ENCODE data around the gene UCP3. TPM values are rescaled to one million over a fixed set of nuclear protein-coding genes. Genes with fewer than 3 reads are reported as not detected.

UCP3 gene
- total and polyA plus RNA-seq, 9 donors: 0.70 to 2.2 (median 1.1) TPM

- TF ChIP-seq POLR2A (IDR thresholded peaks at IDR 0.05) (no peak), EP300 (IDR thresholded peaks at IDR 0.05) (no peak)
- Histone ChIP-seq H3K27ac (no peak overlapping the region), H3K9me3 (no peaks in the 10 kb centered on the region), H3K4me1 (ENCODE audit: insufficient read depth) (no peaks in the 10 kb centered on the region), H3K36me3 (no peaks in the 10 kb centered on the region), H3K4me3 (no peak overlapping the region), H3K27me3 (no peaks in the 10 kb centered on the region)
- intact Hi-C loops (cut with DNase I): no loop called here
- no peak for DNase-seq
- 93 to 99% (median 95%) methylated on average over 5 of the region's 5 CpGs for WGBS, 3 donors
Measured at GRCh38 chr11:74048993-74049392, 40.1 kb upstream of the UCP3 start.

GRCh38 chr11:74044538-74044937, 35.7 kb upstream of the UCP3 start:
- H3K4me3 ChIP-seq: no peak overlapping the region
- TF ChIP-seq EP300 (IDR thresholded peaks at IDR 0.05) (no peak), POLR2A (IDR thresholded peaks at IDR 0.05) (no peak), CTCF (IDR thresholded peaks at IDR 0.05) (no peak)
- 72 to 76% (median 74%) methylated on average over 2 of the region's 2 CpGs for WGBS, 3 donors
- no peak overlapping the region for H3K27ac ChIP-seq
- H3K9me3 ChIP-seq: no peaks in the 10 kb centered on the region
- H3K4me1 ChIP-seq (ENCODE audit: insufficient read depth): no peaks in the 10 kb centered on the region
- no peaks in the 10 kb centered on the region for H3K27me3 ChIP-seq
- intact Hi-C loops (cut with DNase I): no loop called here
- DNase-seq: no peak
- no peaks in the 10 kb centered on the region for H3K36me3 ChIP-seq

GRCh38 chr11:74043450-74043849, 34.6 kb upstream of the UCP3 start:
- Histone ChIP-seq H3K27ac (no peak overlapping the region), H3K4me1 (ENCODE audit: insufficient read depth) (no peaks in the 10 kb centered on the region), H3K9me3 (no peaks in the 10 kb centered on the region), H3K27me3 (no peaks in the 10 kb centered on the region), H3K36me3 (no peaks in the 10 kb centered on the region), H3K4me3 (no peak overlapping the region)
- intact Hi-C loops (cut with DNase I): no loop called here
- TF ChIP-seq CTCF (IDR thresholded peaks at IDR 0.05) (no peak), EP300 (IDR thresholded peaks at IDR 0.05) (no peak), POLR2A (IDR thresholded peaks at IDR 0.05) (no peak)
- WGBS, 3 donors: 97 to 100% (median 100%) methylated on average over 1 of the region's 1 CpG
- DNase-seq: no peak

- TF ChIP-seq CTCF (IDR thresholded peaks at IDR 0.05): no peak
- TF ChIP-seq EP300 (IDR thresholded peaks at IDR 0.05): no peak
- no peak for TF ChIP-seq POLR2A (IDR thresholded peaks at IDR 0.05)
- Histone ChIP-seq H3K36me3 (no peaks in the 10 kb centered on the region), H3K27me3 (no peaks in the 10 kb centered on the region), H3K4me1 (ENCODE audit: insufficient read depth) (no peaks in the 10 kb centered on the region), H3K27ac (no peak overlapping the region), H3K9me3 (no peaks in the 10 kb centered on the region), H3K4me3 (no peak overlapping the region)
- intact Hi-C loops (cut with DNase I): no loop called here
- 88 to 91% (median 90%) methylated on average over 4 of the region's 4 CpGs for WGBS, 3 donors
- no peak for DNase-seq
Measured at GRCh38 chr11:74037309-74037708, 28.4 kb upstream of the UCP3 start.

- intact Hi-C loops (cut with DNase I): no loop called here
- WGBS, 3 donors: 22 to 31% (median 22%) methylated on average over 1 of the region's 1 CpG
- Histone ChIP-seq H3K27me3 (no peaks in the 10 kb centered on the region), H3K36me3 (no peaks in the 10 kb centered on the region), H3K27ac (no peak overlapping the region), H3K9me3 (no peaks in the 10 kb centered on the region), H3K4me3 (no peak overlapping the region), H3K4me1 (ENCODE audit: insufficient read depth) (no peaks in the 10 kb centered on the region)
- no peak for TF ChIP-seq CTCF (IDR thresholded peaks at IDR 0.05)
- no peak for TF ChIP-seq EP300 (IDR thresholded peaks at IDR 0.05)
- TF ChIP-seq POLR2A (IDR thresholded peaks at IDR 0.05): no peak
- no peak for DNase-seq
Measured at GRCh38 chr11:74035264-74035663, 26.4 kb upstream of the UCP3 start.
